Stimulated activated CD4-positive, alpha-beta T cell treated with anti-CD3 and anti-CD28 coated beads, Interleukin-15, amount 100 ng/mL, for 1 hour (primary cell): ENCODE data around the gene ANKRD53.

ENCODE experiments used
- DNase-seq, 2 donors: peaks; one replicate each; pipeline ENCODE4 v3.0.0-alpha.2; 2020; ENCODE audit warnings: low read depth in 1 of 2, low spot score in 1 of 2

Gene ANKRD53

GRCh38 chr2:70978341-70979179 lies at the start of gene ANKRD53:
Gene ANKRD53 (plus strand): TSS chr2:70978630. CDS start chr2:70978646, 16 bp downstream.
- DNase-seq, result no peak

GRCh38 chr2:70930371-70931329 lies 47.8 kb upstream of the ANKRD53 start:
- DNase-seq, result no peak

- DNase-seq, result no peak
Observed at GRCh38 chr2:70931376-70932000, 46.9 kb upstream of the ANKRD53 start.

GRCh38 chr2:70932631-70933230 lies 45.7 kb upstream of the ANKRD53 start:
- DNase-seq, result no peak

- DNase-seq, result no peak
Observed at GRCh38 chr2:70934981-70935380, 43.4 kb upstream of the ANKRD53 start.

- DNase-seq, result no peak
Observed at GRCh38 chr2:70935468-70936164, 42.8 kb upstream of the ANKRD53 start, which contains the start of gene ATP6V1B1. Gene ATP6V1B1 (plus strand): TSS chr2:70935900. CDS start chr2:70935955, 55 bp downstream.

GRCh38 chr2:70936165-70936978 lies 42.1 kb upstream of the ANKRD53 start:
- DNase-seq, result no peak

GRCh38 chr2:70936979-70937811 lies 41.2 kb upstream of the ANKRD53 start:
- DNase-seq, result no peak

- DNase-seq, result no peak
Observed at GRCh38 chr2:70937866-70938585, 40.4 kb upstream of the ANKRD53 start.

- no peak for DNase-seq
Observed at GRCh38 chr2:70938586-70938950, 39.9 kb upstream of the ANKRD53 start.

- DNase-seq, result no peak
Observed at GRCh38 chr2:70939001-70939838, 39.2 kb upstream of the ANKRD53 start.

- DNase-seq, result no peak
Observed at GRCh38 chr2:70939839-70940580, 38.4 kb upstream of the ANKRD53 start.

GRCh38 chr2:70941186-70941585 lies 37.2 kb upstream of the ANKRD53 start:
- no peak for DNase-seq

GRCh38 chr2:70941701-70942100 lies 36.7 kb upstream of the ANKRD53 start:
- no peak for DNase-seq

GRCh38 chr2:70942396-70943204 lies 35.8 kb upstream of the ANKRD53 start:
- DNase-seq, result no peak
